Uterus (tissue), 2 donors: ENCODE measurements around the gene GYG1.

Source experiments
- CTCF ChIP-seq, 4 experiments: fragments of 200-600 bp in 2 of 4; fragments of 450-650 bp in 2 of 4; sonication (generic) in 2 of 4; IDR thresholded peaks; one replicate each; pipeline ENCODE4 v1.5.1; 2016 to 2019; ENCODE audit warnings: antibody characterized with exemption in 4 of 4, mild to moderate bottlenecking in 2 of 4, moderate library complexity in 1 of 4
- POLR2A ChIP-seq, 2 donors: fragments of 450-650 bp; IDR thresholded peaks; one replicate each; pipeline ENCODE4 v1.6.1; 2016; ENCODE audit warnings: antibody characterized with exemption in 2 of 2, mild to moderate bottlenecking in 1 of 2, moderate library complexity in 1 of 2

DNA sequence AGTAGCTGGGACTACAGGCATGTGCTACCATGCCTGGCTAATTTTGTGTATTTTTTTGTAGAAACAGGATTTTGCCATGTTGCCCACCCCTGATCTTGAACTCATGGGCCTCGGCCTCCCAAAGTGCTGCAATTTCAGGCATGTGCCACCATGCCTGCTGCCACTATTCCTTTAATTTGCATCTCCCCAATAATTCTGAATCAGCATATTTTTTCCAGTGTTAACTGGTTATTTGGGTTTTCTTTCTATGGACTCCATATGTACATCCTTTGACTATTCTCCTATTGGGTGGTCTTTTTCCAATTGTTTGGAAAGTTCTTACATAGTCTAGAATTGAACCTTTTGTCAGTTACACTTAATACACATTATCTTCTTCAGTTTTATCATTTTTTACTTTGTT, 66.9 kb downstream of the GYG1 start:
- TF ChIP-seq CTCF (IDR thresholded peaks at IDR 0.05) = no peak
- no peak for TF ChIP-seq POLR2A (IDR thresholded peaks at IDR 0.05)
